BJ (cell line): ENCODE measurements around the gene SYDE1. TPM values are rescaled to one million over a fixed set of nuclear protein-coding genes. Genes with fewer than 3 reads are reported as not detected.
"Not testable (repeated sequence)": the region's sequence is repeated elsewhere in the genome, so short reads cannot be mapped to it uniquely, and the experiment has no call there.

Experiments used
- CTCF ChIA-PET: fragments of 350-600 bp; formaldehyde crosslinking; extraction: SDS; loops from one replicate; lab custom pipeline; 2021; ENCODE audit warnings: antibody characterized with exemption, inconsistent platforms; lab: Yijun Ruan, JAX
- POLR2A ChIA-PET: fragments of 300-600 bp; sonication (Branson Sonifier 250); formaldehyde crosslinking; extraction: SDS; loops from one replicate; lab custom pipeline; 2021; ENCODE audit warnings: antibody characterized with exemption; lab: Charles Lee
- DNase-seq: peaks from one replicate; pipeline ENCODE4 v3.0.0-alpha.2; 2011; ENCODE audit warnings: low read depth
- H3K27me3 ChIP-seq: 2 replicates; pipeline ENCODE4 v1.6.0; 2011; ENCODE audit warnings: low read length; ENCODE audit not compliant: control insufficient read depth, insufficient read depth
- H3K36me3 ChIP-seq: 2 replicates; pipeline ENCODE4 v1.5.1; 2011; ENCODE audit warnings: low read length; ENCODE audit not compliant: control insufficient read depth, insufficient read depth
- H3K4me3 ChIP-seq: 2 replicates; pipeline ENCODE4 v1.5.1; 2011; ENCODE audit warnings: low read depth, mild to moderate bottlenecking, control low read depth, low read length
- polyA plus RNA-seq: library from polyadenylated mRNA; depleted of rRNA; stranded (reverse); fragments of >200 nt; gene quantifications from 2 replicates; pipeline ENCODE4 v1.2.3, GENCODE V29; 2011
- TF ChIP-seq, protein P1 (sequence below): IDR thresholded peaks from 2 replicates; pipeline ENCODE4 v1.5.1; 2011; ENCODE audit warnings: low read depth, mild to moderate bottlenecking, control low read depth, inconsistent platforms, low read length, moderate library complexity; ENCODE audit not compliant: insufficient read depth

The SYDE1 gene
- polyA plus RNA-seq, 1 experiment = 73.5 TPM

DNA sequence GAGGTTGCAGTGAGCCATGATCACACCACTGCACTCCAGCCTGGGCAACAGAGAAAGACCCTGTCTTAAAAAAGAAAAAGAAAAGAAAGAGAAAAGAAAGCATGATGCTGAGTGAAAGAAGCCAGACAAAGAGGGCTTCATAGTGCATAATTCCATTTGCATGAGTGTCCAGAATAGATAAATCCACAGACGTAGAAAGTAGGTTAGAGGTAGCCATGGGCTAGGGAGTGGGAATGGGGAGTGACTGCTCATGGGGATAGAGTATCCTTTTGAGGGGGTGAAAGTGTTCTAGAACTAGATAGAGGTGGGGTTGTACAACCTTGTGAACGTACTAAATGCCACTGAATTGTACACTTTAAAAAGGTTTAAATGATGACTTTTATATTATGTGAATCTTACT lies 32.8 kb upstream of the SYDE1 start:
- ChIA-PET POLR2A (no interaction called here), CTCF (interaction anchor here (0.9 kb wide), 1 partner anchor 26 kb away, joined by 3 read pairs; no protein-coding TSS in a partner anchor)
- DNase-seq = no peak
- Histone ChIP-seq H3K27me3 (no peaks in the 10 kb centered on the region), H3K4me3 (no peak overlapping the region), H3K36me3 (no peaks in the 10 kb centered on the region)
- TF ChIP-seq, protein P1, sequence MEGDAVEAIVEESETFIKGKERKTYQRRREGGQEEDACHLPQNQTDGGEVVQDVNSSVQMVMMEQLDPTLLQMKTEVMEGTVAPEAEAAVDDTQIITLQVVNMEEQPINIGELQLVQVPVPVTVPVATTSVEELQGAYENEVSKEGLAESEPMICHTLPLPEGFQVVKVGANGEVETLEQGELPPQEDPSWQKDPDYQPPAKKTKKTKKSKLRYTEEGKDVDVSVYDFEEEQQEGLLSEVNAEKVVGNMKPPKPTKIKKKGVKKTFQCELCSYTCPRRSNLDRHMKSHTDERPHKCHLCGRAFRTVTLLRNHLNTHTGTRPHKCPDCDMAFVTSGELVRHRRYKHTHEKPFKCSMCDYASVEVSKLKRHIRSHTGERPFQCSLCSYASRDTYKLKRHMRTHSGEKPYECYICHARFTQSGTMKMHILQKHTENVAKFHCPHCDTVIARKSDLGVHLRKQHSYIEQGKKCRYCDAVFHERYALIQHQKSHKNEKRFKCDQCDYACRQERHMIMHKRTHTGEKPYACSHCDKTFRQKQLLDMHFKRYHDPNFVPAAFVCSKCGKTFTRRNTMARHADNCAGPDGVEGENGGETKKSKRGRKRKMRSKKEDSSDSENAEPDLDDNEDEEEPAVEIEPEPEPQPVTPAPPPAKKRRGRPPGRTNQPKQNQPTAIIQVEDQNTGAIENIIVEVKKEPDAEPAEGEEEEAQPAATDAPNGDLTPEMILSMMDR = no peak

DNA sequence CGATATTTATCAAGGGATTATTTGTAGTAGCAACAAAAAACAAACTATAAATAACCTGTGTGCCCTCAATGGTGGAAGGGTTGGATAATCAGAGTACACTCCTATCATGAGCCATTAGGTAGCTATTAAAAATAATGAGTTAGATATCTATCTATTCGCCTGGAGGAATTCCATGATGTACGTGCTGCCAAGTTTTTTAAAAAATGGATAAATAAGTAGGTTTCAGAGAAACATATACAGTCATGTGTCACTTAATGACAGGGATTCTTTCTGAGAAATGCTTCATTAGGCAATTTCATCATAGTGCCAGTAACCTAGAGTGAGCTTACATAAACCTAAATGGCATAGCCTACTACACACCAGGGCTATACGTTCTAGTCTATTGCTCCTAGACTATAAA lies 31.4 kb upstream of the SYDE1 start:
- TF ChIP-seq, protein P1 = no peak
- CTCF ChIA-PET = no interaction called here
- H3K36me3 ChIP-seq = no peaks in the 10 kb centered on the region
- POLR2A ChIA-PET = no interaction called here
- no peak for DNase-seq
- H3K4me3 ChIP-seq = no peak overlapping the region
- no peaks in the 10 kb centered on the region for H3K27me3 ChIP-seq

DNA sequence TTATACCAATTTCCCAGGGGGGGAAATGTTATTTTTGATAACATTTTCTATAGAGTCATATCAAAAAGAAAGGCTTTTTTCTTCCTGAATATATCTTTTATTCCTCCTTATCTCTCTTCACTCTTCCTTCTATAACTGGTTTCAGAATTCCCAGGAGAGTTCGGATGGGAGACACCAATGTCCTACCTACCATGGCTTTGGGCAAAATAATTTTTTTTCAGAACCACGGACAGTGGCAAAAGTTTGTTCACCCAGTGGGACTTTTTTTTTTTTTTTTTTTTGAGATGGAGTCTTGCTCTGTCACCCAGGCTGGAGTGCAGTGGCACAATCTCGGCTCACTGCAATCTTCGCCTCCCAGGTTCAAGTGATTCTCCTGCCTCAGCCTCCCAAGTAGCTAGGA lies 27.2 kb upstream of the SYDE1 start:
- CTCF ChIA-PET, POLR2A ChIA-PET, DNase-seq: not testable (repeated sequence)

DNA sequence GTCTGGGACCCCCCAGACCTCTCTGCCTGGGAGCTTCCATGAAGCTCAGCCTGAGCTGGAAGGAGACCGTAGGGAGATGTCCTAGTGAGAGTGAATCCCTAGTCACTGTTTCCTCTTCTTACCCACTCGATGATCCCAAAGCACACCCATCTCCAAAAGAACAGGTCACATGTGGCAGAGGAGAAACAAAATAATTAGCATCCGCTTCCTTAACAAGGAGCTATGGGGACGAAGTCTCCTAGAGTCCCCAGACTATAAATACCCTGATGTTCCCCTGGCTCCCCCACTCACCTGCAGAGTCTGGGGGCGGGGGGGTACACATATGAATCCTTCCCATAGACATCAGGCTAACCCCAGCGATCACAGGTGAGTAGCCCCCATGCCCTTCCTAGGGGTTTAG lies 25.3 kb upstream of the SYDE1 start, which contains the start of gene OR1I1:
OR1I1 (plus strand) TSS at position 301 of the 400 bp plus-strand sequence. CDS start 4,855 bp downstream, outside the sequence.
- no peak for DNase-seq
- no peaks in the 10 kb centered on the region for H3K27me3 ChIP-seq
- TF ChIP-seq, protein P1 = no peak
- H3K36me3 ChIP-seq = no peaks in the 10 kb centered on the region
- ChIA-PET CTCF (interaction anchor here (1.3 to 2.2 kb wide), 2 partner anchors 10 to 20 kb away, joined by 4 to 13 read pairs; no protein-coding TSS in a partner anchor), POLR2A (no interaction called here)
- no peak within 1 kb of the TSS for H3K4me3 ChIP-seq

More for the DNA sequence above, 27.2 kb upstream of the SYDE1 start:
- H3K36me3 ChIP-seq, H3K27me3 ChIP-seq, H3K4me3 ChIP-seq: not testable (repeated sequence)

DNA sequence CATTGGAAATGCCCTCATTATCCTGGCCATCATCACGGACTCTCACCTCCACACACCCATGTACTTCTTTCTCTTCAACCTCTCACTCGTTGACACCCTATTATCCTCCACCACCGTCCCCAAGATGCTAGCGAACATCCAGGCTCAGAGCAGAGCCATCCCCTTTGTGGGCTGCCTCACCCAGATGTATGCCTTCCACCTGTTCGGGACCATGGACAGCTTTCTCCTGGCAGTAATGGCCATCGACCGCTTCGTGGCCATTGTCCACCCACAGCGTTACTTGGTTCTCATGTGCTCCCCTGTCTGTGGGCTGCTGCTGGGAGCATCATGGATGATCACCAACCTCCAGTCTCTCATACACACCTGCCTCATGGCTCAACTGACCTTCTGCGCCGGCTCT lies 20.0 kb upstream of the SYDE1 start:
- TF ChIP-seq, protein P1 = no peak
- H3K4me3 ChIP-seq = no peak overlapping the region
- H3K27me3 ChIP-seq = no peaks in the 10 kb centered on the region
- no peaks in the 10 kb centered on the region for H3K36me3 ChIP-seq
- ChIA-PET POLR2A (no interaction called here), CTCF (interaction anchor here (1.4 to 2.8 kb wide), 3 partner anchors 14 to 469 kb away, joined by 4 to 11 read pairs (median 5); no protein-coding TSS in a partner anchor)
- no peak for DNase-seq
